ENCODE data around the gene CORO2B.

CORO2B gene

DNA sequence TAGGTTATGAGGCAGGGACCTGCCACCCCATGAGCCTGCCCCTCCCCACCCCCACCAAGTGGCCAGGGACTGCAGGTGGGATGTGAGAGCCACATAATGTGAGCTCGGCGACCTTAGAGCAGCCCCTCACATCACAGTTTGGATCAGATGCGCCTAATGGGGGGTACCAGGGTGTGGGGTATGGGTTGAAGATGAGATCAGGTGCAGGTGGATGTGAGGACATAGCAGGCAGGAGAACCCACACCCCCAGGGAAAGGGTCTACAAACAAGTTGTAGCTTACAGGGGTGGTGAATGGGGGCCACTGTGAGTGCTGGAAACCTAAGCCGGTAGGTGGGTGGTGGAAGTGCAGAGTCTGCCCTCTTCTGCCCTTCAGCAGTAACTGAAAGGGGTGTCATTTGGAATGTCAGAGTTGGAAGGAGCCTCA is 94.0 kb downstream of the CORO2B start:
- no peak for DNase-seq
- Histone ChIP-seq H4K20me1 (ENCODE audit: insufficient read depth, low read length) (no peaks in the 10 kb centered on the region), H3K4me3 (ENCODE audit: low read length) (no peak overlapping the region), H3K9me2 (replicated peaks; ENCODE audit: insufficient read depth, low read length) (no peaks in the 10 kb centered on the region), H3K9me3 (replicated peaks; ENCODE audit: insufficient read depth, low read length) (no peaks in the 10 kb centered on the region), H3K79me2 (ENCODE audit: low read length) (no peaks in the 10 kb centered on the region), H3F3A (ENCODE audit: insufficient read depth, low read length) (0 out of 2 replicates have a peak, but pooled peaks cover 6% of the 10 kb centered on the region), H3K27ac (ENCODE audit: low read length) (no peak overlapping the region), H3K4me1 (ENCODE audit: low read length) (peaks cover 17% of the 10 kb centered on the region), H3K4me2 (ENCODE audit: low read depth, low read length) (no peak overlapping the region), H2AFZ (ENCODE audit: low read length) (no peak overlapping the region), H3K9ac (ENCODE audit: low read length) (no peak overlapping the region), H3K36me3 (replicated peaks; ENCODE audit: insufficient read depth, low read length) (no peaks in the 10 kb centered on the region), H3K27me3 (replicated peaks; ENCODE audit: insufficient read depth, low read length) (no peaks in the 10 kb centered on the region)
- TF ChIP-seq, protein P1, sequence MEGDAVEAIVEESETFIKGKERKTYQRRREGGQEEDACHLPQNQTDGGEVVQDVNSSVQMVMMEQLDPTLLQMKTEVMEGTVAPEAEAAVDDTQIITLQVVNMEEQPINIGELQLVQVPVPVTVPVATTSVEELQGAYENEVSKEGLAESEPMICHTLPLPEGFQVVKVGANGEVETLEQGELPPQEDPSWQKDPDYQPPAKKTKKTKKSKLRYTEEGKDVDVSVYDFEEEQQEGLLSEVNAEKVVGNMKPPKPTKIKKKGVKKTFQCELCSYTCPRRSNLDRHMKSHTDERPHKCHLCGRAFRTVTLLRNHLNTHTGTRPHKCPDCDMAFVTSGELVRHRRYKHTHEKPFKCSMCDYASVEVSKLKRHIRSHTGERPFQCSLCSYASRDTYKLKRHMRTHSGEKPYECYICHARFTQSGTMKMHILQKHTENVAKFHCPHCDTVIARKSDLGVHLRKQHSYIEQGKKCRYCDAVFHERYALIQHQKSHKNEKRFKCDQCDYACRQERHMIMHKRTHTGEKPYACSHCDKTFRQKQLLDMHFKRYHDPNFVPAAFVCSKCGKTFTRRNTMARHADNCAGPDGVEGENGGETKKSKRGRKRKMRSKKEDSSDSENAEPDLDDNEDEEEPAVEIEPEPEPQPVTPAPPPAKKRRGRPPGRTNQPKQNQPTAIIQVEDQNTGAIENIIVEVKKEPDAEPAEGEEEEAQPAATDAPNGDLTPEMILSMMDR (IDR thresholded peaks at IDR 0.05; ENCODE audit: low read length), result no peak
- no peak for TF ChIP-seq EZH2phosphoT487 (IDR thresholded peaks at IDR 0.05; ENCODE audit: low read length)

DNA sequence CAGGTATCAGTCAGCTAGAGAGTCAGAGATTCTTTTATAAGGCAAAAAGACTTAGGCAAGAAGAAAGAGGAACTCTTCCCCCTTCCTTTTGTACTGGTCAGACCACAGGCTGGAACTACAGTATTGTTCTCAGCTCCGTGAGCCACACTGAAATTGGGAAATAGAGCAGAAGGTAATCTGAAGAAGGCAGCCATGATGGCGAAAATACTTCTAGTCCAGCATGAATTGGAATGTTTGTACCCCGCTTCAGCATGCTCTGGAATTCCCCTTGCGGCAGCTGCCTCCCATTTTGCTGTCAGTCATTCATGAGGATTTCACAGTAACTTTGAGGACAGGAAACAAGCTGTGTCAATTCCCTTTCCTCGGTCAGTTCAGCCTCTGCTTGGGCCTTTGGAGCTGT is 96.2 kb downstream of the CORO2B start:
- H3K9ac ChIP-seq (ENCODE audit: low read length), result no peak overlapping the region
- peak; percentile 46 for DNase-seq
- no peak overlapping the region for H3K27ac ChIP-seq (ENCODE audit: low read length)
- H3K79me2 ChIP-seq (ENCODE audit: low read length), result no peaks in the 10 kb centered on the region
- H4K20me1 ChIP-seq (ENCODE audit: insufficient read depth, low read length), result no peaks in the 10 kb centered on the region
- H3K9me3 ChIP-seq (replicated peaks; ENCODE audit: insufficient read depth, low read length), result no peaks in the 10 kb centered on the region
- 0 out of 2 replicates have a peak, but pooled peaks cover 6% of the 10 kb centered on the region for H3F3A ChIP-seq (ENCODE audit: insufficient read depth, low read length)
- no peaks in the 10 kb centered on the region for H3K27me3 ChIP-seq (replicated peaks; ENCODE audit: insufficient read depth, low read length)
- H3K4me3 ChIP-seq (ENCODE audit: low read length), result no peak overlapping the region
- H3K4me1 ChIP-seq (ENCODE audit: low read length), result peaks cover 17% of the 10 kb centered on the region
- H3K4me2 ChIP-seq (ENCODE audit: low read depth, low read length), result peak overlapping the region; percentile 23
- H2AFZ ChIP-seq (ENCODE audit: low read length), result peak overlapping the region; percentile 21
- TF ChIP-seq, protein P1 (IDR thresholded peaks at IDR 0.05; ENCODE audit: low read length), result no peak
- TF ChIP-seq EZH2 (optimal IDR thresholded peaks at IDR 0.05; ENCODE audit: low read depth, low read length) (no peak), EZH2phosphoT487 (IDR thresholded peaks at IDR 0.05; ENCODE audit: low read length) (no peak)
- H3K9me2 ChIP-seq (replicated peaks; ENCODE audit: insufficient read depth, low read length), result no peaks in the 10 kb centered on the region
- H3K36me3 ChIP-seq (replicated peaks; ENCODE audit: insufficient read depth, low read length), result no peaks in the 10 kb centered on the region

DNA sequence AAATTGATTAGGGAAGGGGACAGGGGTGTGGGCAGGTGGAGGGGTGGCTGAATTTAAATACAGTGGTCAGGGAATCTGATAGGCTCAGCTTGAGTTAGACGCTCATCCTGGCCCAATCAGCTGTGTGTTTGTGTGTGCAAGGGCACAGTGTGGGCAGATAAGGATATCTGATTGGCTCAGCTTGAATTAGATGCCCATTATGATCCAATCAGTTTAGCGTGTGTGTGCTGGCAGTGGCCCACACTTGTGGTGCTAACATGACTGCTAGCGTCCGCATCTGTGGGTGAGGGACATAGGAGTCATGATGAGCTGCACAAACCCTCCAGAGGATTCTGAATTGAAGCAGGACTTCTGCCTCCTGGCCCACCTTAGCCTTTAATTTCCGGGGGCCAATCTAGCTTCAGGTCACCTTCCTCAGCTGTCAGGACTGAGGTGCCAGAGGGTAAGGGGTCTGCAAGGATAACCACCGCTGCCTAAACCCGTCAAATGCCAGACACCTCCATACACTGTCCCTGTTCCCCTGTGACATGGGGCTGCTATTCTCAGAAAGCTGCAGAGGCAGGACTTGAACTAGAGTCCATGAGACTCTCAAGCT is 97.3 kb downstream of the CORO2B start:
- Histone ChIP-seq H3F3A (ENCODE audit: insufficient read depth, low read length) (0 out of 2 replicates have a peak, but pooled peaks cover 6% of the 10 kb centered on the region), H3K9me3 (replicated peaks; ENCODE audit: insufficient read depth, low read length) (no peaks in the 10 kb centered on the region), H3K9ac (ENCODE audit: low read length) (no peak overlapping the region), H4K20me1 (ENCODE audit: insufficient read depth, low read length) (no peaks in the 10 kb centered on the region), H3K9me2 (replicated peaks; ENCODE audit: insufficient read depth, low read length) (no peaks in the 10 kb centered on the region), H3K36me3 (replicated peaks; ENCODE audit: insufficient read depth, low read length) (no peaks in the 10 kb centered on the region), H2AFZ (ENCODE audit: low read length) (no peak overlapping the region), H3K4me2 (ENCODE audit: low read depth, low read length) (no peak overlapping the region), H3K27me3 (replicated peaks; ENCODE audit: insufficient read depth, low read length) (no peaks in the 10 kb centered on the region), H3K27ac (ENCODE audit: low read length) (no peak overlapping the region), H3K79me2 (ENCODE audit: low read length) (no peaks in the 10 kb centered on the region), H3K4me1 (ENCODE audit: low read length) (peaks cover 17% of the 10 kb centered on the region), H3K4me3 (ENCODE audit: low read length) (no peak overlapping the region)
- TF ChIP-seq EZH2 (optimal IDR thresholded peaks at IDR 0.05; ENCODE audit: low read depth, low read length) (no peak), EZH2phosphoT487 (IDR thresholded peaks at IDR 0.05; ENCODE audit: low read length) (no peak)
- TF ChIP-seq, protein P1 (IDR thresholded peaks at IDR 0.05; ENCODE audit: low read length), result no peak
- no peak for DNase-seq
